GM21526 (cell line): Measurements from ENCODE around the gene ATL1.

Source experiments
- ATAC-seq: cut with Tn5 transposase; IDR thresholded peaks from one replicate; pipeline ENCODE4 v1.9.1; 2021; ENCODE audit warnings: moderate library complexity; ENCODE audit not compliant: unreplicated experiment, low FRiP score

Gene ATL1

DNA sequence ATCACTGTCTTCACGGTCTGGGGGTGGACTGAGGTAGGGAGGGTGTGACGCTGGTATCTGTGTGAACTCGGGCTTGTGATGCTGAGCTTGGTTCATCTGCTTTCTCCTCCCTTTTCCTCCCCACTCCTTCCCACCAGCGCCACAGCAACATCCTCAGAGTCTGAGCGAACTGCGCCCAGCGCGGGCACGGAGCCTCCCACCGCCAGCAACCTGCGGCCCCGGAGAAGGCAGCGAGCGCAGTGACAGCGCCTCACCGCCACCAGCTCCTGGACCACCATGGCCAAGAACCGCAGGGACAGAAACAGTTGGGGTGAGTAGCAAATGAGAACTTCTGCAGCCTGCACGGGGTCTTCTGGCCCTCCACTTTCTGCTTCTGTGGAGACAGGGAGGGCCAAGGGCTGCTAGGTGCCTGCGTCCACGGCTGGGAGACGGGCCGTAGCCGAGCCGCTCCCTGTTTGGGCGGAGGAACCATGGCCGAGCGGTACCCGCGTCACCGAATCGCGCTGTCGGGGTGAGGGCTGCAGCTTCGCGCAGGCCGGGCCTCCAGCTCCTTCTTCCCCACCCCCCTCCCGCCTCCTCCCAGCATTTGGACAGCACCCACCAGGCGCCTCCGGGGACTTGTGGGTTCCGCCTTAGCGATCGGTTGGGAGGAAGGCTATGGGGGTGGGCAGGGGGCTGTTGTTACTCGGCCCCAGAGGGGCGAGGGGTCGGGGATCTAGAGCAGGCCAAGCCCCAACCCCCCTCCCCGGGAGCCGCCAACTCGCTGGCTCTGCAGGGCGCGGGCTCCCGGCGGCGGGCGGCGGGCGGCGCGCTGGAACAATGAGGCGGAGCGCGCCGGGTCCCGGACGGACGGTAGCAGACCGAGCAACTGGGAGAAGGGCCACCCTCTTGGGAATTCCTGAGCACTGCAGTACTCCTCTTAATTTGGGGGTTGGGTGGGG, at the start of gene ATL1:
TSS of gene ATL1 (plus strand) at position 156 of the 941 bp plus-strand sequence. CDS start at position 277, 121 bp downstream.
- ATAC-seq, result no peak

DNA sequence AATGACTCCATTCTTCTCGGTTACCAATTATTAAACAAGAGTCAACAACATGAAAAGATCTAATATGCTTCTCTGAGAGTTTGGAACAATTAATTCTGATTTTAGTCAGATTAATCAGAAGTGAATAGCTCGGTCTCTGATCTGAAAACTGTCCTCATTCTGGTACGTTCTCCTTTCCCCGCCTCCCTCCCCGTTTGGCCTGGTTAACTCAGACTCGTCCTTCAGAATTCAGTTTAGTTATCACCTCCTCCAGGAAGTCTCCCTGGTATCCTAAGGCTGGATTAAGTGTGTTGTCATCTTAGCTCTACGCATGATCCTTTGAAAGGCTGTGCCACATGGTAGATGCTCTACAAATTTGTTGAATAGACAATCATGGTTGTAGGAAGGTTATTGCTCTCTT, 49.8 kb upstream of the ATL1 start:
- no peak for ATAC-seq

DNA sequence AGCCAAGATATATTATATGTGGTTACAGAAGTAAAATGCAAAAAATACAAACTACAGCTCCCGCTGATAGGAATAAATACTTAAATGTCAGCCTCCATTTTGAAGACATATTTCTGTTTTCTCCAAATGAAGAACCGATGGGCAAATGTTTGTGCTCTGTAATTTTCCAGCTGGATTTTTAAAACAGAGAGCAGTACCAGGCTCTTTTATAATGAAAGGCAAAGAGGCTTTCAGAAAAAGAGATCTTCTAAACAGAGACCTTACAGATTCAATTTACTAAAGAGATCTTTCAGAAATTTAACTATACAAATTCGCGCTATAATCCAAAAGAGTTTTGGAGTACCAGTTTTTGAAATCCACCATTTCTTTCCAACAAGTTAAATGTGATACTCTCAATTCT, 47.5 kb upstream of the ATL1 start:
- no peak for ATAC-seq

DNA sequence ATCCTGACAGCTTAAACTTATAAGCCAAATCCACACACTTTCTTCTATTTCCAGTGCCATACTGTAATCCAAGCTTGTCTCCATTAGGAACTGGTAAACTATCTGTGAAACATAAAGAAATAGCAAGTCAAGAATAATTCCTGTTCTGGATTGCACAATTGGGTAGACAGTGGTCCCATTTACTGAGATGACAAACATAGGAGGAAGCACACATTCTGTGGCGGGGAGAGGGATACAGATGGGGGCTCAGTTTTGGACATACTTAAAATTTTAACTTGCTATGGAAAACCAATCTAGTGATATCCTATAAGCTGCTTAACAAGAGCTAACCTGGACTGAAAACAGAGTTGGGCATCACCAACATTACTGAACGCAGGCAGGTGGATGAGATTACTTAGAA, 43.9 kb upstream of the ATL1 start:
- ATAC-seq, result no peak

DNA sequence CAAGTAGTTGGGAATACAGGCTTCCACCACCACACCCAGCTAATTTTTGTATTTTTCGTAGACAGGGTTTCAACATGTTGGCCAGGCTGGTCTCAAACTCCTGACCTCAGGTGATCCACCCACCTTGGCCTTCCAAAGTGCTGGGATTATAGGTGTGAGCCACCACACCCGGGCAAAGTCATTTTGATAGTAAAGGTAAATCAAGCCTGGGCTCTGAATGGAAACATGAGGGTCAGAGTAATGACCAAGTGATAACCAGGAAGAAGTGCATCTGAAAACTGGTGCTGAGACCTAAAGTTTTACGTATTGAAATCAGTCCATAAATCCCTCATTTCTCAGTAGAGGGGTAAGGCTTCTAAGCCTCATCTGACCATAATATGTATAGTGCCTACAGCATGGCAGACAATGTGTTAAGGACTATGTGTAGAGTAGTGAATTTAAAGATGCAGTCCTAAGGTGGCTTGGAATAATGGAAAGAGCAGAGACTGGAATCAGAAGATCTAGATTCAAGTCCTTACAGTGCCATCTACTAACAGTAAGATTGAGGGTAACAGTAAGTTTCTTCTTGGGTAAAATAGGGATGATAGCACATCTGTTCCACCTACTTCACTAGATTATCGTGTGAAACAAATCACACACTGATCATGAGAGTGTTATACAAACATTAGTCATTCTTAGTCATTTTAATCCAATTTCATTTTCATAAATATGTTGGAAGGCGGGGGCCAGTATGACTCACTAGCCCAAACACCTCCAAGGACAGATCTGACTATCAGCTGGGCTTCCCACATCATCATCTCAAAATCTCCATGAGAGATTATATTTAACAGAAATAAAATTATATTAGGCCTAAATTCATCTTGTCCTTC, 38.8 kb upstream of the ATL1 start:
- peak; percentile 50 for ATAC-seq

DNA sequence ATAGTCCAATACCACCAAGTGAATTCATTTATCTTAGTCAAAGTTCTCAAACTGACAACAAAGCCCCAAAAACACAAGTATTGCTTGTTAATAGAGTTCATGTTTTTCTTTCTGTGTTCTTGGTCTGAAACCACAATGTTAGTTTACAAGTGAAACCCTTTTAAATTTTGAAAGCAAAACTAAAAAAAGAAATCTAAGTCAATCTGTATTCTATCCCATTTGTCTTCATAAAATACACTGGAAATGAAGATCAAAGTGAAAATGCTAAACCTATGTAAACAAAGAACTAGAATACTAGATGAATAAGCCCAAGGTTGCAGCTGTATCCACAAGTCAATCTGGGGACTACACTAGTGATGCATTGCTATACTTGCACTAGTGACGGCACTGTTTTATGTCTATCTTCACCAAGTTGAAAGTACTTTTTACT, 38.0 kb upstream of the ATL1 start:
- ATAC-seq, result peak; percentile 53

DNA sequence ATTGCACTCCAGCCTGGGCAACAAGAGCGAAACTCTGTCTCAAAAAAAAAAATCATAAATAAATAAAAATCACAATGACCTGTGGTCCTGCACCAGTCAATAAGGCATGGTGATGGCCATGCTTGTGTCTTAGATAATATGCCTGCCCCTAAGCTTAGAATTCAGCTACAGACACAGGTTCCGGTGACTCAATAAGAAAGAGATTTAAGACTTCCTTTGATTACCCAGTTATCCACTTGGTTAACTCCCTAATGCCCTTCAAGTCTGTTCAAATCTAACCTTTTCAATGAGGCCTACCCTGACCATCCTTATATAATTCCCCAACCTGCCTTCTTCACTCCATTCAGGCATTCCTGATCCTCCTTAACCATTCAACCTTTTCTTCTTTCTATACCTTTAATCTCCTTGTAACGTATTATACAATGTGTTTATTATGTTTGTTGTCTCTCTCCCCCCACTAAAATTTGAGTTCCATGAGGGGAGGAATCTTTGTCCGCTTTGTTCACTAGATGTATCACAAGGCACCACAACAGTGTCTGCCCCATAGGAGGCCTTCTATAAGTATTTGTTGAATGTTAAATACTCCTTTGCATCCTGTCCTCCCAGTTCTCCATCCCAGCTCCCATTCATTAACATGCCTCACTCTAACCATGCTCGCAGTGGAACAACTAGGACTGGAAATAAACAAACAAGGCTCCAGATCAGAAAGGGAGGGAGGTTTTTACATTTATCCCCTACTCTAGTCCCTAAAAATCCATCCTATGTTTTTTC, 36.5 kb upstream of the ATL1 start:
- ATAC-seq, result no peak

DNA sequence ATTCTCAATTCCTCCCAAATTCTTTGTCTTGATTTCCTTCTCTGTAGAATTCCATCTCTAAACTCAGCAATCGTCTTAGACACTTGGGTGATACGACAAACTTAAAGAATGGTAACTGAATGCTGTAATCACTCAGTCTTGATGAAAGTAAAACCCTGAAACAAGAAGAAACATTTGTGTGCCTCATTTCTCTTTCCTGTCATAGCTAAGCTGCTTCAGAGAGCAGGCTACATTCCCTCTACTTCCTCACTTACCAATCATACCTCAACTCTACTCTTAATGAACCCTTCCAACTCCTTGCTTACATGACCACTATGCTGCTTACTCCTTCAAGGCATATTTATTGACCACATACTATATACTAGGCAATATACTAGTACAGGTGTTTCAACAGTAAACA, 35.9 kb upstream of the ATL1 start:
- peak; percentile 41 for ATAC-seq

DNA sequence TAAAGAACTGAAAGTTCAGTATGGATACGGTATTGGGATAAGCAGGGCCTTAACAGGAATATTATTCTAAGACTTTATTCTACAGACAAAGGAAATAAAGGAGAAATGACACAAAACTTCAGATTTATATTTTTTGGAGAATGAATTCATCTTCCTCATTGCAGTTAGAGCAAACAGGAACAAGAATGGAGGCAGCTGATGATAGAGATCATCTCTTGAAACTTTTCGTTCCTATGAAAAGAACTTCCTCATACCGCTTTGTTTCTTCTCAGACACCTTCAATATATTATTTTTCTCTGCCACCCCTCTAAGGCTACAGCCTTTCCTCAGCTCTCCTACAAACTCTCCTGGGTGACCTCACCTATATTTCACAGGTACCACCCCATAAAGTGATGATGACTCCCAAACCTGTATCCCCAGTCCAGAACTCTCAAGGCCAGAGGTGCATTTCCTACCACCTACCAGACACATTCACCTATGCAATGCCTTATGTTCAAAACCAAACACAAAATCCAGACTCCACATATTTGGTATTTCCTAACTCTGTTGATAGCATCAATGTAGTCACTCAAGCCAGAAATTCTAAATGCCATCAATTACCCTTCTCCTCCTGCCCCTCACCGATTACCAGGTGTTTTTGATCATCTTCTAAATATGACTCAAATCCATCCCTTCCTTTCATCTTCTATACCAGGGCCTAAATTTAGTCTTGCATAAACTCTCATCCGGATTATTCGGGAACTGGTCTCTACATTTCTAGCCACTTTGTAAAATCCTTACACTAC, 35.0 kb upstream of the ATL1 start:
- no peak for ATAC-seq

DNA sequence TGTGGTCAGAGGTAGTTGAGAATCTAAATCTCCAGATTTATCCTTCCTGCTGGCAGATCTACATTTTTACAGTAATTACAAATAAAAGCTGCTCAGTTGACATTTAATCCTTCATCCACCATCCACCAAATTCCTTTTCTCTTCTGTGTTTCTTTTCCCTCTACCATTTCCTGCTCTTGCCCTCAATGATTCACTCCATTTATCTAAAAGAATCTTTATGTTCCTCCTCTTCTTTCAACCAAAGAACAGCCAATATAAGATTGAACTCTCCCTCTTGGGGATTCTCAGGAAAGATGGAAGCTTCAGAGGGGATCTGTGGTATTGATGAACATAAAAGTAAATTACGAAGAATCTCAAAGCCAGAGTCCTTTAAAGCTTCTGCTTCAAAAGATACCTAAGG, 31.9 kb upstream of the ATL1 start:
- ATAC-seq, result no peak

DNA sequence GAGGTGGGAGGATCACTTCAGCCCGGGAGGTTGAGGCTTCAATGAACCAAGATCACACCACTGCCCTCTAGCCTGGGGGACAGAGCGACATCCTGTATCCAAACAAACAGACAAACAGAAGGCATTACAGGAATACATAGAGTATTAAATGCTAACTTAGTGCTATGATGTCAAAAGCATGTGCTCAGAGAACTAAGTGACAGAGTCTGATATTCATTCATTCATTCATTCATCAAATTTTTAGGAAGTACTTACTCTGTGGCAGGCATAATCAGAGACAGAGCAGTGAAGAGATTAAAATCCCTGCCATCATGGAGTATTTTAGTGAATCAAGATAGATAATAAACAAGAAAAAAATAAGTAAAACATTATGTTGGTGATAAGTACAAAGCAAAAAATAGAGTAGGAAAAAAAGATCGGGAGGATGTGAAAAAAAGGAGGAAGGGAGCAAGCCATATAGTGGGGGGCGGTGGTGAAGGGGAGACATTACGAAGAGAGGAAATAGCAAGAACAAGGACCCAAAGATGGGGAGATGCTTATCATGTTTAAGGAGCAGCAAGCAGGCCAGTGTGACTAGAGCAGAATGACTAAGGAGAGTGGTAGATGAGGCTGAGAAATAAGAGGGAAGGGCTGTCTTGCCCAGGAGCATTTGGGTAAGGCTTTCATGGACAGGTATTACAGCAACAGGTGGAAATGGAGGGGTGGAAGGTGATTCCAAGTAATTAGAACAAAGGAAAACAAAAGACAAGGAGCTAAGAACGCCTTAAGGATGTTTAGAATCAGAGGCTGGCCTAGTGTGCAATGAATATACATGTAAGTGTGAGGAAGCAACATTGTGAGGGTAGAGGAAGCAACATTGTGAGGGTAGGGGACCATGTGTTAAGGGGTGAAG, 30.4 kb upstream of the ATL1 start:
- no peak for ATAC-seq

DNA sequence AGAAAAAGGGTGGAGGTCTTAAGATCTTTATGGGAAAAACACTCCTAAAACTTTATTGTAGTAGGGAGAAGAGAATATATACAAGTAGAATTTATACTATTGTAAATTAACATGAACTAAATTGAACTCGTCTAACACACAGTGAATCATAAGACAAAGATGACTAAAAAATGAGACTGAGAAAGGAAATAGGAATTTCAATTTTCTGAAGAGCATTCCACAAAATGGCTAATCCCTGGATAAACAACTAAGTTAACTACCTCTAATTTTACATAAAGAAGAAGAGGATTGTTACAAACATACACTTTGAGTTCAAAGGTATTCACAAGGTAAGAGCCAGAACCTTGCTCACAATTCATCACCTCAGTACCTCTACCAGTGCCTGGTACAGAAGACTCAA, 29.6 kb upstream of the ATL1 start:
- ATAC-seq, result no peak

DNA sequence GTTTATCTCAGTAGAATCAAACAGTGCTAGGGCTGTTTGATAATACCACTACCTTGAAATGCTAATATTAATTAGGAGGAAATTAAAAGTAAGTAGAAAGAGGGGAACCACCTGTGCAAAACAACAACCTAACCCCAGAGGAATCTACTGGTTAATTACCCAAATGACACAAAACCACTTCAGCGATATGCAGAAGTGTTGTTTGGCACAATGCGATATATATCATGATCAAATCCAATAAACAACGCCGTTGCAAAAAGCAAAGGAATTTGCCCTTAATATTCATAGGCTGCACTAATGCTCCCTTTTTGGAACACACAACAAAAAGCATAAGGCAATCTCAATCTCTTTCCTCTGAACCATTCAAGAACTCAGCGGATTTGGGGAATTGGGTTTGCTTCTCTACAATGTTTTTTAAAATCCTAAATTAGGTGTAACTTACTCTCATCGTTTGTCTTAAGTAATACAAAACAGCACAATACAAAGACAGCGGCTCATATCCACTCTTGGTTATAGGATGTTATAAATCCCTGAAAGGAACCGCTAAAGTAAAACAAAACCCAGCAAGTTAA, 29.1 kb upstream of the ATL1 start:
- no peak for ATAC-seq

DNA sequence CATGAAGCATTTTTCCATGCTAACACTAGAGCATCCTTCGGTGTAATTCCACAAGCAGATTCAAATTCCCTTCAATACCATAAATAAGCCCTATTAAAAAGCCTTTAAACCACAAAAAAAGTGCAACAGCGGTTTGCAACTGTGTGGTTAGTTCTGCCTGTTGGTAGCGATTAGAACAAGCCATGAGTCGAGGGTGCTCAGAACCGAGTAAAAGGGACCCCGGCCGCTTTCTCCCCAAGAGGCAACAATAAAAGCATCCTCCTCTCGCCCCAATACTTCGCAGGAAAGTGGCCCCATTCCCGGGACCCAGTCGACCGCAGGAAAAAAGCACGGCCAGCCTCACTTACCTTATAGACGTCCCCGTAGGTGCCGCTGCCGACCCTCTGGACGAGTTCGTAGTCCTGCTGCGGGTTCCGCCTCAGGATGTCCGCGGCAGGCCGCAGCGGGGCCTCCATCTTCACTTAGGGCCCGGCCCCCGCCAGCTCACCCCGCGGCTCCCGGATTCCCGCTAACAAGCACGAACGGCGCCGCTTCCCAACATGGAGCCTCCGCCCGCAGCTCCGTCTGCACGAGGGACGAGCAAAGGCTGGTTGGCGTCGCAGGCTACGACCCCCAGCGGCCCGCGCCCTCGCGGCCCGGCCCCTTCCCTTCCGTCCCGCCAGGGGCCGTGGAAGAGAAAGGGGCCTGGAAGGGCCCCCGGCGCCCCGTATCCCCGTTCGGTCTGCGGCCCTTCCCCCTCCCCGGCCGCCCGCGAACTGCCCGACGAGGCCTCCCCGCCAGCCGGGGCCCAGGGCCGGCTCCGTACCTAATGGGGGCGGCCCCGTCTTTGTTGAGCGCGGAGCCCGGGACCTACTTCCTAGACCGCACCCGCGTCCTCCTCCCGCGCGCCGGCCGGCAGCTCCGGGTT, 28.1 kb upstream of the ATL1 start:
- peak; percentile 39 for ATAC-seq

DNA sequence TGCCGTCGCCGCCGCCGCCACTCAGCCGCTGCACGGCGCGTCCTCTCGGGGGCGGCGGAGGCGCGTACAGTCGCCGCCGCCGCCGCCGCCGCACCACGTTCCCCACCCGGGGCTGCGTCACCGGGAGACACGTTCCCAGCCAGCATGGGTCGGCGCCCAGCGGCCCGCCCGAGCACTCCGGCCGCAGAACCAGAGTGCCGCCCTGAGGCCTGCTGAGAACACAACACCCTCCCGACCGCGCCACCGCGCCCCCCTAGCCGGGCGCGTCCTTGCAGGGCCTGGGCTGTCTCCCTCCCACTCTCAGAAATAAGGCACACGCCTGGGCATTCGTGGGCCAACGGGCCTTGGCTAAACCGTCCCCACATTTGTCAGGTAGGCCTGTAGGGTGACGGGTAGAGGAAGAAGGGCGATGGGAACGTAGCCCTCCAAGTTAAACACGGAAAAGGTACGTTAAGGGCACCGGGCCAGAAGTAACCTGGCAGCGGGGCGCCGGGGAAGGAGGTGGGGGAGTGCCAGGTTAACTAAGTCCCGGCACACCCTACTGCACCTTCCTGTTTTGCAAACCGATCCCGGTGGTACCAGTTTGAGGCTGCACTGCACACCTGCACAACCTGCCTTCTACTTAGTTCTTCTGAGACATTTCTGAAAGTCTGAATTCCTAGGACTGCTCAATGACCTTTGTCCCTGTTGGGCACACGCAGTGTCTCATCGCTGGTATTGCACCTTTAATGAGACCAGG, 27.3 kb upstream of the ATL1 start, which contains the start of gene MAP4K5:
TSS of gene MAP4K5 (minus strand) at position 68 of the 739 bp plus-strand sequence. CDS start 520 bp downstream, outside the sequence.
- ATAC-seq, result peak; percentile 92

DNA sequence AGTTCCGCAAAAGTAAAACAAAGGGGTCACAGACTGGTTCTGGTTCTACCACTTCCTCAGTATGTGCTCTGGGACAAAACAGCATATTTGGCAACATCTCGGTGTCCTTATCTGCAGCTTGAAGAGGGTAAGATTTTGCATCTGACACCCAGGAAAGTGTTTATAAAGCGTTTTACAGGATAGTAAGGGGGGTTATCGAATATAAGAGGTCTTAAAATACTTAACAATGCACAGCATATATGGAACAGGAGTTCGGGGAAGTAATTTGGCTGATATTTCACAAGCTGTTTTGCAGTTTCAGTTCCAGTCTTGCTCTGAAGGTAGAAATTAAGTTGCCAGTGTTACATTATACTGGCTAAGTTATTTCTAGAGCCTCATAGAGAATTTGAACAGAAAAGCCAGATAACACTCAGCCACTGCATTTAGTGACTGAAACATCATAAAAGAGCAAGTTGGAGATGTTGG, 26.7 kb upstream of the ATL1 start:
- peak; percentile 35 for ATAC-seq

DNA sequence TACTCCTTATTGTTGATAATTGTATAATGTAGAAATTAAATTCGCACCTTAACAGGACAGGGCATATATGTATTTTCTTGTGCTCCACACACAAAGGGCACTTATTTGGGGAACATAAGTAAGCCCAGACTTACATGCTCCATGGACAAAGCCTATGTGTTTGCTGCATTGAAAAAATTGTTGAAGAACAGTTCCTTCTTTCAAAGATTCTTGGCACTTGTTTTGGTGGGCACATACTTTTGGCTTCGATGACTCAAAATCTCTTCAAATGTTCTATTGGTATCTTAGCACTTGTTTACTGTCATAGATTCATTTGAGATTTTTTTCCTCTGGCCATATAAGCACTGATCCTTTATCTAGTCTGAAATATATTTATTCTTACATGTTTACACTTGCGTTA, 26.1 kb upstream of the ATL1 start:
- no peak for ATAC-seq
